HK-2 (cell line): ENCODE measurements around the gene PLIN1.

Experiments
- DNase-seq: peaks from one replicate; pipeline ENCODE4 v3.0.0-alpha.2; 2018; ENCODE audit not compliant: unreplicated experiment

Gene PLIN1

GRCh38 chr15:89627256-89627970, 51.8 kb downstream of the PLIN1 start:
- DNase-seq: no peak

GRCh38 chr15:89625716-89626115, 53.5 kb downstream of the PLIN1 start:
- DNase-seq: no peak

GRCh38 chr15:89623165-89623564, 56.0 kb downstream of the PLIN1 start:
- no peak for DNase-seq

- DNase-seq: no peak
These were observed 57.6 kb downstream of the PLIN1 start for GRCh38 chr15:89621547-89621946.

GRCh38 chr15:89616228-89616627, 62.9 kb downstream of the PLIN1 start:
- no peak for DNase-seq

- DNase-seq: no peak
These were observed 64.0 kb downstream of the PLIN1 start for GRCh38 chr15:89615135-89615534.
